K562 (cell line): Measurements from ENCODE around the gene FILIP1. TPM values are rescaled to one million over a fixed set of nuclear protein-coding genes. Genes with fewer than 3 reads are reported as not detected.

ENCODE experiments used
- ATAC-seq: fragments of 200-7000 bp; cut with Tn5 transposase; 3 replicates; pipeline ENCODE4 v1.9.1; 2020; ENCODE audit warnings: moderate library complexity
- BruUV-seq: library from RNA; stranded (reverse); fragments of 400-500 nt; replicated peaks from 2 replicates; lab custom pipeline; 2021; lab: Mats Ljungman, UMichigan
- CTCF ChIA-PET: fragments of 300-600 bp; formaldehyde crosslinking; extraction: SDS; loops from one replicate; lab custom pipeline; 2021; ENCODE audit warnings: low intra/inter-chr PET ratio; lab: Yijun Ruan, JAX
- POLR2A ChIA-PET: fragments of 300-600, 350-650 bp; sonication (Branson Sonifier 250); formaldehyde crosslinking; extraction: SDS; loops from one replicate; lab custom pipeline; 2021; ENCODE audit warnings: antibody characterized with exemption, inconsistent platforms; lab: Yijun Ruan, JAX
- DNase-seq, 4 experiments: peaks; one replicate each; pipeline versions ENCODE4 v3.0.0 to v3.0.0-alpha.2; 2011 to 2018; ENCODE audit warnings: low spot score in 3 of 4, mixed read lengths in 3 of 4; ENCODE audit errors: extremely low read depth in 1 of 4
- FAIRE-seq: peaks from 2 replicates; lab custom pipeline; 2011; peaks lifted over from hg19 to GRCh38; lab: Jason Lieb, UNC
- H2AFZ ChIP-seq: 2 replicates; pipeline ENCODE4 v1.6.0; 2011; ENCODE audit warnings: low read depth, low read length, control low read depth, inconsistent platforms
- H3K27ac ChIP-seq: fragments of 200-600 bp; 3 replicates; pipeline ENCODE4 v1.8.0; 2011; ENCODE audit warnings: low read depth, mild to moderate bottlenecking, control low read depth, inconsistent platforms, low read length, moderate library complexity, mixed read lengths; ENCODE audit errors: extremely low read depth
- H3K27me3 ChIP-seq, 2 experiments: fragments of 300-600 bp in 1 of 2; 2 replicates in 1 of 2; 3 replicates in 1 of 2; pipeline versions ENCODE4 v1.6.0 to v1.8.0; 2011; ENCODE audit warnings: inconsistent platforms in 2 of 2, low read length in 2 of 2, mild to moderate bottlenecking in 1 of 2, mixed read lengths in 1 of 2, moderate library complexity in 1 of 2; ENCODE audit not compliant: control insufficient read depth in 2 of 2, insufficient read depth in 2 of 2
- H3K36me3 ChIP-seq: fragments of 300-600 bp; 3 replicates; pipeline ENCODE4 v1.8.0; 2011; ENCODE audit warnings: mild to moderate bottlenecking, low read length, inconsistent platforms; ENCODE audit not compliant: control insufficient read depth, insufficient read depth
- H3K4me1 ChIP-seq, 2 experiments: fragments of 200-600 bp in 1 of 2; replicated peaks in 1 of 2; 2 replicates in 1 of 2; 3 replicates in 1 of 2; pipeline versions ENCODE4 v1.5.1 to v1.8.0; 2011; ENCODE audit warnings: inconsistent platforms in 2 of 2, low read length in 2 of 2, mild to moderate bottlenecking in 1 of 2, mixed read lengths in 1 of 2, moderate library complexity in 1 of 2; ENCODE audit not compliant: control insufficient read depth in 2 of 2, insufficient read depth in 2 of 2
- H3K4me2 ChIP-seq: 2 replicates; pipeline ENCODE4 v1.6.1; 2011; ENCODE audit warnings: low read length, control low read depth, inconsistent platforms, mixed read lengths; ENCODE audit not compliant: insufficient read depth
- H3K4me3 ChIP-seq: fragments of 200-600 bp; sonication (generic), shearing (Covaris generic); 2 replicates; pipeline ENCODE4 v1.5.1; 2016; ENCODE audit warnings: control low read depth, inconsistent platforms
- H3K79me2 ChIP-seq: fragments of 200-600 bp; 3 replicates; pipeline ENCODE4 v1.8.0; 2011; ENCODE audit warnings: low read length, inconsistent platforms; ENCODE audit not compliant: control insufficient read depth, insufficient read depth
- H3K9ac ChIP-seq, 2 experiments: 2 replicates each; pipeline versions ENCODE4 v1.6.0 to v1.6.1; 2011; ENCODE audit warnings: low read depth in 2 of 2, low read length in 2 of 2, control low read depth in 1 of 2, inconsistent platforms in 1 of 2, mild to moderate bottlenecking in 1 of 2, mixed read lengths in 1 of 2; ENCODE audit not compliant: insufficient read depth in 1 of 2
- H3K9me1 ChIP-seq: one replicate; pipeline ENCODE4 v1.6.0; 2011; ENCODE audit warnings: inconsistent platforms, mild to moderate bottlenecking, low read length, moderate library complexity; ENCODE audit not compliant: control insufficient read depth, insufficient read depth
- H3K9me3 ChIP-seq: replicated peaks from 2 replicates; pipeline ENCODE4 v1.5.1; 2011; ENCODE audit warnings: low read depth, low read length, inconsistent platforms; ENCODE audit not compliant: control insufficient read depth, insufficient read depth
- H4K20me1 ChIP-seq: replicated peaks from 2 replicates; pipeline ENCODE4 v1.6.1; 2011; ENCODE audit warnings: low read length, inconsistent platforms, mixed read lengths; ENCODE audit not compliant: control insufficient read depth, insufficient read depth
- ADNP ChIP-seq: fragments of 200-800 bp; sonication (Bioruptor generic); IDR thresholded peaks from 2 replicates; pipeline ENCODE4 v1.6.1; 2016; ENCODE audit warnings: missing genetic modification characterization, missing compliant biosample characterization
- CHD1 ChIP-seq: fragments of 200-600 bp; sonication (generic); IDR thresholded peaks from one replicate; pipeline ENCODE4 v1.6.1; 2012; ENCODE audit warnings: mild to moderate bottlenecking, moderate library complexity, low read length, inconsistent platforms
- CXXC5 ChIP-seq: fragments of 250-450 bp; sonication (Bioruptor Pico); IDR thresholded peaks from 2 replicates; pipeline ENCODE4 v1.8.0; 2022; ENCODE audit warnings: inconsistent platforms, mild to moderate bottlenecking, moderate library complexity
- ETV5 ChIP-seq: sonication (generic); formaldehyde crosslinking; IDR thresholded peaks from 2 replicates; pipeline ENCODE4 v1.4.0; 2020; ENCODE audit warnings: low read depth, mild to moderate bottlenecking, missing genetic modification reagents
- NCOA1 ChIP-seq: fragments of 450-650 bp; IDR thresholded peaks from 2 replicates; pipeline ENCODE4 v1.6.1; 2016; ENCODE audit warnings: low read depth
- NR4A1 ChIP-seq, 2 experiments: fragments of 250-450 bp in 1 of 2; fragments of 450-650 bp in 1 of 2; sonication (Bioruptor Pico) in 1 of 2; IDR thresholded peaks; 2 replicates each; pipeline versions ENCODE4 v1.4.0 to v1.6.1; 2016 to 2020; ENCODE audit warnings: mild to moderate bottlenecking in 2 of 2, missing compliant biosample characterization in 1 of 2, missing genetic modification characterization in 1 of 2, moderate library complexity in 1 of 2
- RFX1 ChIP-seq: fragments of 450-650 bp; IDR thresholded peaks from 2 replicates; pipeline ENCODE4 v1.6.1; 2016; ENCODE audit warnings: mild to moderate bottlenecking, moderate library complexity
- SRSF1 ChIP-seq: fragments of 200-400 bp; formaldehyde crosslinking; IDR thresholded peaks from 2 replicates; pipeline ENCODE4 v1.6.1; 2017; ENCODE audit warnings: mild to moderate bottlenecking, low read depth, low read length, moderate library complexity
- TAF15 ChIP-seq: fragments of 200-400 bp; formaldehyde crosslinking; IDR thresholded peaks from 2 replicates; pipeline ENCODE4 v1.6.1; 2017; ENCODE audit warnings: mild to moderate bottlenecking, low read depth, low read length, moderate library complexity
- TEAD1 ChIP-seq, 2 experiments: fragments of 450-650 bp in 1 of 2; sonication (generic) in 1 of 2; formaldehyde crosslinking; IDR thresholded peaks; 2 replicates each; pipeline versions ENCODE4 v1.4.0 to v1.8.0; 2020 to 2022; ENCODE audit warnings: mild to moderate bottlenecking in 2 of 2, missing genetic modification reagents in 1 of 2
- ZNF75A ChIP-seq: fragments of 450-650 bp; formaldehyde crosslinking; IDR thresholded peaks from 2 replicates; pipeline ENCODE4 v1.4.0; 2020; ENCODE audit warnings: mild to moderate bottlenecking
- in situ Hi-C: fragments of 300-500 bp; cut with MboI; formaldehyde crosslinking; loops from 4 replicates; pipeline ENCODE4 v1.15.0; 2018; ENCODE audit warnings: inconsistent platforms, mixed read lengths
- intact Hi-C: fragments of 100-400 bp; cut with micrococcal nuclease; formaldehyde crosslinking; loops from 2 replicates; pipeline ENCODE4 v1.14.2; 2022
- polyA plus RNA-seq, 8 experiments: library from polyadenylated mRNA; depleted of rRNA in 4 of 8; stranded (reverse) in 5 of 8; unstranded in 3 of 8; fragments of >200 nt; fragmentation: Nextera tagmentation in 2 of 8; fragmentation: Illumina TruSeq in 1 of 8; extraction: Ambion mirVana in 2 of 8; extraction: Trizol in 1 of 8; gene quantifications; 2 replicates each; pipeline versions ENCODE4 v1.2.1 to v1.2.3, GENCODE V29; 2011 to 2014; ENCODE audit warnings: inconsistent platforms in 1 of 8, missing spikeins in 1 of 8
- total RNA-seq, 7 experiments: library from RNA; depleted of rRNA in 6 of 7; stranded (reverse); fragments of >200 nt in 6 of 7; fragmentation: Illumina TruSeq in 2 of 7; extraction: Trizol in 2 of 7; gene quantifications; 2 replicates each; pipeline versions ENCODE4 v1.2.1 to v1.2.3, GENCODE V29; 2011 to 2021; ENCODE audit warnings: low replicate concordance in 1 of 7
- TF ChIP-seq, protein P1 (sequence below): fragments of 250-450 bp; sonication (Bioruptor Pico); IDR thresholded peaks from 2 replicates; pipeline ENCODE4 v1.5.0; 2021; ENCODE audit warnings: mild to moderate bottlenecking, moderate library complexity
- TF ChIP-seq, protein P2 (sequence below): fragments of 450-650 bp; IDR thresholded peaks from 2 replicates; pipeline ENCODE4 v1.6.1; 2016; ENCODE audit warnings: borderline replicate concordance
- TF ChIP-seq, protein P3 (sequence below): sonication (generic); IDR thresholded peaks from 2 replicates; pipeline ENCODE4 v1.6.1; 2016

Gene FILIP1
- total and polyA plus RNA-seq, 9 of the 15 experiments (the other 6 are each of a cell fraction or from before 2014, with no cell fraction given): 0.03 to 0.25 (median 0.10) TPM; not detected in 1

DNA sequence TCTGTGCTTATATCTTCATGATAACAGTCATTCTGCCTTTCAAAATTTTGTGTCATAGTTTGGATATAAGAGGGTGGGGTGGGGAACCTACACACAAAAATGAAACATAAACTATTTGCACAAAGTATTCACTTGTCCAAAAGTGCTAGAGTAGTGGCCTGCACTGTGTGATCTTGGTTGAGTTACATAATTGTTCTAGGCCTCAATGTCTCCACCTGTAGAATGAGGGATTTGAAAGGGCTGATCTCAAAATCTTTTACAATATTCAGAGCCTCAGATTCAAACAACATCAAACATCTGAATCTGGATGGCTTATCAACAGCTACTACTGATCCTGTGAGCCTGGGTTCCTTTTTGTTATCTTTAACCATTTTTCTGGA is 144.7 kb downstream of the FILIP1 start:
- DNase-seq (no peak), FAIRE-seq (no peak), ATAC-seq (no peak)
- H3K9ac ChIP-seq: no peak overlapping the region; a peak in 1 of 4 replicates
- intact Hi-C loops (no loop called here), in situ Hi-C loops (no loop called here)
- ChIA-PET POLR2A (interaction anchor here (0.6 kb wide), 1 partner anchor 10 kb away, joined by 3 read pairs; no protein-coding TSS in a partner anchor), CTCF (no interaction called here)
- no TSS peak for BruUV-seq
- no peak overlapping the region for H2AFZ ChIP-seq
- no peaks in the 10 kb centered on the region for H3K36me3 ChIP-seq
- no peaks in the 10 kb centered on the region for H3K9me3 ChIP-seq
- no peaks in the 10 kb centered on the region for H4K20me1 ChIP-seq
- H3K79me2 ChIP-seq: no peaks in the 10 kb centered on the region
- H3K27me3 ChIP-seq: peaks cover 3 to 4% of the 10 kb centered on the region in 2 experiments; a peak in 2 of 5 replicates
- no peak overlapping the region for H3K27ac ChIP-seq
- no peak overlapping the region for H3K4me2 ChIP-seq
- H3K9me1 ChIP-seq: no peaks in the 10 kb centered on the region
- TF ChIP-seq, protein P1, sequence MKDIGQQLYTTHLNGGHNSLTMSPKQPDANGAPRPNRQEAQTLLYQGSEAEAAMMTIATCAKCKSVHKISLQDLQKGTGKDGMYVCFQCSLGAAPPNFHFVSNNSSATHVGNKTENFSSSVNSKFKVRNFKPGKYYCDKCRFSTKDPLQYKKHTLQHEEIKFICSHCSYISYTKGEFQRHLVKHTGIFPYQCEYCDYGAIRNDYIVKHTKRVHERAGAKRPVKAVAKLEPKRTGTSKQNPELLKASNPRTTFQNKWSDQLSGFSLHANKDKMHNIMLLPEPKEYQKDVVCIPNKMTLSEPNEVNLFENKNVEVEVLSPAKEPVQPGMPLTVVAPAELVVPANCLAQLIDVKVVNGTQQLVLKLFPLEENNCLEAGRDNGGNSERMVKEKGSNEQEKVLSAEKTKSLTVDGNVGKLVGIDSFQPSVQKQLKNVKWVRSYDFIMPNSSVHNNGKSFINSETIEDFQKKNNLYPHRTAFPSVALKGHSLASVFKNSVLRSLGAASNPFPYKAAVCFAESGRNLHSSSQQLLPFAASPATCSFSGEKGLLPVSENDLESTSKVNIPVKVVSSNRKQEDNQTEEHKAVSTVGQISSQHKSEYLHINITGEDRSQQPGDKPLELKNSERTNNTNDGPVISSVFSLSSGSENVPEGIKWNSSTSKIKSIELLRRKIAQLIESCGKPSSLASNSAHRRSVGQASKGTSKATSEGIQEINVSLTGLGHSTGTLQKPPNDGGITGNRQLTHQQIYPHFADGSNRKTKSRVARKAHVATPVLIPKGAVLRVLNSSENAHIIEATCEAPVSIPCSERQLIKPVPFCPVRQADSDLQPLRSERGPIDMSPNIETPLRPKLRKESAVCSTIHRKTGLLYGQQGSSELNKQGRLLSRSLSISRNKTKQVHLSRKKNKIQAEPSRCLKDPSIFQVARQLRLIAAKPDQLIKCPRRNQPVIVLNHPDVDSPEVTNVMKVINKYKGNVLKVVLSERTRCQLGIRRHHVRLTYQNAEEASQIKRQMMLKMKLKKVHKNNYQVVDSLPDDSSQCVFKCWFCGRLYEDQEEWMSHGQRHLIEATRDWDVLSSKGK (CRISPR knock-in tag): no peak
- TF ChIP-seq SRSF1 (no peak), ZNF75A (CRISPR knock-in tag) (no peak), ADNP (no peak), TEAD1 (CRISPR knock-in tag; IDR thresholded peaks at IDR 0.05) (no peak), TAF15 (no peak), CHD1 (no peak), RFX1 (no peak), CXXC5 (CRISPR knock-in tag) (no peak), NCOA1 (no peak), ETV5 (CRISPR knock-in tag) (no peak), NR4A1 (CRISPR knock-in tag; IDR thresholded peaks at IDR 0.05) (no peak), NR4A1 (tag; IDR thresholded peaks at IDR 0.05) (no peak)
- TF ChIP-seq, protein P2, sequence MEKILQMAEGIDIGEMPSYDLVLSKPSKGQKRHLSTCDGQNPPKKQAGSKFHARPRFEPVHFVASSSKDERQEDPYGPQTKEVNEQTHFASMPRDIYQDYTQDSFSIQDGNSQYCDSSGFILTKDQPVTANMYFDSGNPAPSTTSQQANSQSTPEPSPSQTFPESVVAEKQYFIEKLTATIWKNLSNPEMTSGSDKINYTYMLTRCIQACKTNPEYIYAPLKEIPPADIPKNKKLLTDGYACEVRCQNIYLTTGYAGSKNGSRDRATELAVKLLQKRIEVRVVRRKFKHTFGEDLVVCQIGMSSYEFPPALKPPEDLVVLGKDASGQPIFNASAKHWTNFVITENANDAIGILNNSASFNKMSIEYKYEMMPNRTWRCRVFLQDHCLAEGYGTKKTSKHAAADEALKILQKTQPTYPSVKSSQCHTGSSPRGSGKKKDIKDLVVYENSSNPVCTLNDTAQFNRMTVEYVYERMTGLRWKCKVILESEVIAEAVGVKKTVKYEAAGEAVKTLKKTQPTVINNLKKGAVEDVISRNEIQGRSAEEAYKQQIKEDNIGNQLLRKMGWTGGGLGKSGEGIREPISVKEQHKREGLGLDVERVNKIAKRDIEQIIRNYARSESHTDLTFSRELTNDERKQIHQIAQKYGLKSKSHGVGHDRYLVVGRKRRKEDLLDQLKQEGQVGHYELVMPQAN: no peak
- TF ChIP-seq, protein P3, sequence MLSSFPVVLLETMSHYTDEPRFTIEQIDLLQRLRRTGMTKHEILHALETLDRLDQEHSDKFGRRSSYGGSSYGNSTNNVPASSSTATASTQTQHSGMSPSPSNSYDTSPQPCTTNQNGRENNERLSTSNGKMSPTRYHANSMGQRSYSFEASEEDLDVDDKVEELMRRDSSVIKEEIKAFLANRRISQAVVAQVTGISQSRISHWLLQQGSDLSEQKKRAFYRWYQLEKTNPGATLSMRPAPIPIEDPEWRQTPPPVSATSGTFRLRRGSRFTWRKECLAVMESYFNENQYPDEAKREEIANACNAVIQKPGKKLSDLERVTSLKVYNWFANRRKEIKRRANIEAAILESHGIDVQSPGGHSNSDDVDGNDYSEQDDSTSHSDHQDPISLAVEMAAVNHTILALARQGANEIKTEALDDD: no peak
- no peak overlapping the region; the same call in 1 of the 2 replicates for H3K4me3 ChIP-seq
- peaks cover 6 to 8% of the 10 kb centered on the region in 2 experiments; a peak in 3 of 5 replicates for H3K4me1 ChIP-seq
